Activated CD8-positive, alpha-beta memory T cell treated with anti-CD3 and anti-CD28 coated beads for 1 hour (primary cell): ENCODE results near the gene PSMB2.

Experiments
- DNase-seq, 2 donors: peaks; one replicate each; pipeline ENCODE4 v3.0.0-alpha.2; 2020; ENCODE audit warnings: low read depth in 1 of 2; ENCODE audit errors: extremely low read depth in 1 of 2

Gene PSMB2

DNA sequence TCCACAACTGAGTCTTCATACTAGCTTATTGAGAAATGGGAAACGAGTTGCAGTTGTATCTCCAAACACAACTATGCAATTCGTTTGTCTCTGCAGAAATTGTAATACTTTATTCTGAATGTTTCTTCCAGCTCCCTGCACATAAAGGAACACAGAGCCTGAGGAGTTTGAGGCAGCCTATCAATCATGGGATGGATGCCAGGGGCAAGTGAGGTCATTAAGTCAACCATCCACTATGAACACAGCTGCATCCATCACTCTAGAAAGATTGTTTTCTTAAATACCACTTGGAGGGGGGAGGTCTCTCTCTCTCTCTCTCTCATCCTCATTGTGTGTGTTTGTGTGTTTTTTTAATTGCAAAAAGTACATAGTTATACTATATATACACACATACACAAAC is 2.9 kb upstream of the PSMB2 start:
- no peak for DNase-seq

DNA sequence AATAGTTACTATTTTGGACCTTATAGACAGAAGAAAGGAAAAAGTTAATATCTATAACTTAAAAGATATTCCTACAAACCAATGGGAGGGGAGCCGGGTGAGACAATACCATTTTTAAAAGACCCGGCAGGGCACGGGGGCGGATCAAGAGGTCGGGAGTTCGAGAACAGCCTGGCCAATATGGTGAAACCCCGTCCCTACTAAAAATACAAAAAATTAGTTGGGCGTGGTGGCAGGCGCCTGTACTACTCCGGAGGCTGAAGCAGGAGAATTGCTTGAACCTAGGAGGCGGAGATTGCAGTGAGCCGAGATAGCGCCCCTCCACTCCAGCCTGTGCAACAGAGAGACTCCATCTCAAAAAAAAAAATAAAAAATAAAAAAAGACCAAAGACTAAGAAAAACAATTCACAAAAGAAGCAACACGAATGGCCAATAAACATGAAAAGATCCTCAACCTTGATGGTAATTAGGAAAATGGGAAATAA is 1.2 kb upstream of the PSMB2 start:
- no peak for DNase-seq

DNA sequence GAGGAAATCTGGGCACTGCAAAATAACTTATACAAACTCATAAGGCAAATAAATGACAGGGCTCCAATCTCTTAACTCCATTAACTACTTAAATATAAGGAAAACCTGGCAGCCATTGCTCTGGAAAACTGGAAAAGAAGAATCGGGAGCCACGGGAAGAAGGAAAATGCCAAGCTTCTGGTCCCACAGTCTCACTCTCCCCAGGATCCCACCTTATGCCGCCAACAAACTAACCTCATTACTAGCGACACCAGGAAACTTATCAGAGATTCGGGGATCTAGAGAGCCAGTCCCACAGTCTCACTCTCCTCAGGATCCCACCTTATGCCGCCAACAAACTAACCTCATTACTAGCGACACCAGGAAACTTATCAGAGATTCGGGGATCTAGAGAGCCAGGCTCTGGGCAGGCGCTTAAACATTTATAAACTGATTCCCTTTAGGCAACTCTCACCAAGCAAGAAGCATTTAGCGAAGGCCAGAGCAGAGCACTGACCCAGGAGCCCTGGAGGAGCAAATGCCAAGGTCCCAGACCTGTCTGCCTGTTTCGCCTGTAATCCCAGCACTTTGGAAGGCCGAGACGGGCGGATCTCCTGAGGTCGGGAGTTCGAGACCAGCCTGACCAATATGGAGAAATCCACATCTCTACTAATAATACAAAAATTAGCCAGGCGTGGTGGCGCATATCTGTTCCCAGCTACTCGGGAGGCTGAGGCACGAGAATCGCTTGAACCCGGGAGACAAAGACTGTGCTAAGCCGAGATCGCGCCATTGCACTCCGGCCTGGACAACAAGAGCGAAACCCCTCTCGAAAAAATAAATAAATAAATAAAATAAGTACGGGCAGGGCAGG is 720 bp downstream of the PSMB2 start:
- no peak for DNase-seq

DNA sequence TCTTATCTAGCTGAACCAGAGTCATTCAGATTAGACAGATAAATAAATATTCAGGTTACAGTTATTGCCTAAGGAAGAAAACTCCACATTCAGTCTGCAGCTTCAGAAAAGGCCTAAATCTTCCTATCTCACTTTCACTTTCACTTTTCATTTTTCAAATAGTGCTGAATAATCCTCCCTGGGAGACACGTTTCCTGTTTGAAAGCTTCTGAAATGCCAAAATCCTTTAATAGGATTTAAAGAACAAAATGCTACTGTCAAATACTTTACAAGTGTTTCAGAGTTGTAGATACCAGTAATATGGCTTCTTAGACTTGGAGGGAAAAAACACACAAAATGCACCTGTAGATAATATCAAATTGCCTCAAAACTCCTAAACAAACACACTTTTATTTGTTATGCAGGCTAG is 3.9 kb downstream of the PSMB2 start:
- no peak for DNase-seq

DNA sequence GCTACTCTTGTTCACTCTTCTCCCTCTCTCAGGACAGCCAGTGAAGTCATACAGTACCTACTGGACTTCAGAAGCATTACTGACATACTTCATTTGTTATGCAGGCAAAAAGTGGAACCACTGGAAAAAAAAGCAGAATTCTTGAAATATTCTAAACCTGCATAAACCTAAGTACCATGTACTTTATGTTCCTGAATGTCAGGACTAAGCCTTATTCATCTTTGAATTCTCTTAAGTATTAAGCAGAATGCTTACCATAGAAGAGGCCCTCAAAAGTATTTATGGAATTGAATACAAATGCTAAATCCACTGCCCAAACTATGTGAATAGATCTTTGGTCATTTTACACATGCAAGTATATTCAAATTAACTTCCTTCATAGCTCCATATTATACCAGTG is 7.8 kb downstream of the PSMB2 start:
- DNase-seq: no peak

DNA sequence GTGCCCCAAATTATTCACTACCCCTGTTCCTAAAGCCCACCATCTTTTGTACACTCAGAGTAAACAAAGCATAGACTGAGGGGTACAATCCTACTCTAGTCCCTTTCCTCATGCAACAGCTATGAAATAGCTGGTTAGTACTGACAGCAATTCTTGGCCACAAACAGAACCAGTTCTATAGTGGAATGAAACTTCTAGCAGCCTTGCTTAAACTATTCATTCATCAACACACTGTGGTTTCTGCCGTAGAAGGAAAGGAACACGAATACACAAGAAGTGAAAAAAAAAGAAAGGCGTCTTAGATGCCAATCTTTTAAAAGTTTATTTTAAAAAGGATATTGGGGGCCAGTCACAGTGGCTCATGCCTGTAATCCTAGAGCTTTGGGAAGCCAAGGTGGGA is 9.9 kb downstream of the PSMB2 start:
- DNase-seq: no peak

DNA sequence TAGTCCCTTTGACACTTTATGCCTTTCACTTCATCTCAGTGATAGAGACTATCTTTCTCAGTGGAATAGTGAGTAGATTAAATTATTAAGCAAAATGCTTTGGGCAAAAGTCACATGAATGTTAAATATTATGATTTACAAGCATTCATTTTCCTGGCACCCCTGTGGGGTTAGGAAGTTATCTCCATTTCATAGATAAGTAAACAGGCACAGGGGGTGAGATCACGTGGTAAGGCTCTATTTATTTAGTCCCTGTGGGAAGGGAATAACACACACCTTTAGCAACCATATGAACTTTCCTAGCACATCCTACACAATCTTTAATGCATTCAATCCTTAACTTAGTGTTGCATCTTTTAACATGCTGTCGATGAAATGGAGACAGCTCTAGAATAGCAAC is 12.3 kb downstream of the PSMB2 start:
- no peak for DNase-seq

DNA sequence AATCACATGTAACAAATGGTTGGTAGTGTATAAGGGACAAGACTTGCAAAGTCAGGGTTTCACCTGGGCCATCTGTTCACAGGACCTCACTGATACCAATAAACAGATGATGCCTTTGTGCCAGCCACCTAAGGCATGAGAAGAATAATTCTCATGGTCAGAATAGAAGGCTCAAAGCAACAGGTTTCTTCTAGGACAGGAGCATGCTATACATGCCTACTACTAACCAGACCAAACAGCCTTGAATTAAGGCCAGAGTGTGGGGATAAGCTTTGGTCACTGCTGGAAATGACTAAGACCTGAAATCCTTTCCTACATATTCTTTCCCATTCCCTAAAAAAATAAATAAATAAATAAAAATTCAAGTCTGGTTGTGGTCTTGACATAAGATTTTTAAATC is 17.5 kb downstream of the PSMB2 start:
- no peak for DNase-seq

DNA sequence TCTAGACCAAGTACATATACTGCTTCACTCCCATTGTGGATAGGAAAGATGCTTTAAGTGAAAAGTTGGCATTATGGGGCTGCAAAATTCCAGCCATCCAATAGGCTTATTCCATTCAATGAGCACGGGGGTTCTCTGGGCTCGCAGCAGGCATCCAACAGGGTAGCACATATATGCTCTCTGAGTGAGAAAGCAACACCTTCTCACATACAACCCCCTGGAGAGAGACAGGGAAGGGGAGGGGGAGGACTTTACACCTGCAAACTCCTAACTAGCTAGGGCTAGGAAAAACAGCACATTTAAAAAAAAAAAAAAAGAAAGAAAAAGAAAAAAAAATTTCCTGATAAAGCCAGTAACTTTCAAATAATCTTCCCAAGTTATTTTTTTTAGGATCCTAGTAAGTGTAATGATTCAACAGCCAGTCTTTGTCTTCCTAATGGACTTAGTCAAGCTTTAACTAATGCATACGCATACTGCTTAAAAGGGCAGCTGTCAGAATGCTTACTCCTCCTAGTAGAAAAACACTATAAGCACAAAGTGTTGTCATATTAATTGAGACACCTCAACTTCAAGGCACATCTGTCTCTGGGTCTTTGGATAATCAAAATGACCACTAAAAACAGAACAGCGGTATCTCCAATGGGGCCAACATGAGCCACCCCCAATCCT is 18.7 kb downstream of the PSMB2 start:
- no peak for DNase-seq

DNA sequence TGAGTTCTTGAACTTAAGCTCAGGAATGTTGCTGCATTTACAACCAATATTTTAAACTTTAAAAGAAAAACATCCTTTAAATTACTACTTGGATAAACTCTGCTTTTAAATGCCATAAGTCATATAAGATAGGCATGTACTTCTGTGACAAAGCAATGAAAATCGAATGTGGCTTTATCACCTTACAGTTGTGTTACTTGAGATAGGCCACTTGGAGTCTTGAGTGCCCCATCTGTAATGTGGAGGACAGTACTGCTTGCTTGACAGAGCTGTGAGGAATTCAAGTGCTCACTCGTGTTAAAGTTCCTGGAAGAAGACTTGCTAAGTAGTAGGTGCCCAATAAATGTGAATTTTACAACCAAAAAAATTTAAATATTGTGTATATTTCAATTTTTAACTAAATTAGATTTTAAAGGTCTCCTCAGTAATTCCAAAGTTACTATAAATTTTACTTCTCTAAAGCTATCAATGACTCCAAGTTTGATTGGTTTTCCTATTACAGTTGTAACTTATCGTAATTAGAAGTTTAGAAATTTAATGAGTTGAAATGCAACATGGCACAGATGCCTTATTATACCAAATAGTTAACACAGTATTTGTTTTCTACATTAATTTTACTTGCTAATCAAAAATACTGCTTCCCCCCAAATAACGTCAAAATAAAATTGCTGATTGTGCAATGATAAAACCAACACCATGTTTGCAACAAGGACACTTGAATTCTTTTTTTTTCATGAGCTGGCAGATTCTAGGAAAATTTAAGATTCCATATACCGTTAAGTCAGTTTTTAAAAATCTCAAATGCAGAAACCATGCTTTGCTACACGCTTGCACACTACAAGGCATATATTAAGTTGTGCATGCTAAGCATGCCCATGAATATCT is 21.8 kb downstream of the PSMB2 start:
- no peak for DNase-seq

DNA sequence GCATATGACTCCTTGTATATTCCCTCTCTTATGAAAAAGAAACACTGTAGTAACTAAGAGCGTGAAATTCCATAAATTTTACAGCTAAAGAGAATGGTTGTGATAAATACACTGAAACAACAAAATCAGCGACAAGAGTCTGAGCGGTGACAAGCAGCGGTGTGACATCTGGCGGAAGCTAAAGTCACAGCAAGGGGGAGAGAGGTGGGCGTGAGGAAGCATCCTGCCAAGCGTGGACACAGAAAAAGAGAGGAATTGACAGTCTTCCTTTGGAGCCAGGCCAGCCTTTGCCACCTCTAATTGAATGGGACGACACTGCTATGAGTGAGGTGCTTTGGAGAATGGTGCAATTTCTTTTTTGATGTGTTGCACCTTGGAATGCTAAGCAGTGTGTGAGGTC is 25.9 kb downstream of the PSMB2 start:
- no peak for DNase-seq

DNA sequence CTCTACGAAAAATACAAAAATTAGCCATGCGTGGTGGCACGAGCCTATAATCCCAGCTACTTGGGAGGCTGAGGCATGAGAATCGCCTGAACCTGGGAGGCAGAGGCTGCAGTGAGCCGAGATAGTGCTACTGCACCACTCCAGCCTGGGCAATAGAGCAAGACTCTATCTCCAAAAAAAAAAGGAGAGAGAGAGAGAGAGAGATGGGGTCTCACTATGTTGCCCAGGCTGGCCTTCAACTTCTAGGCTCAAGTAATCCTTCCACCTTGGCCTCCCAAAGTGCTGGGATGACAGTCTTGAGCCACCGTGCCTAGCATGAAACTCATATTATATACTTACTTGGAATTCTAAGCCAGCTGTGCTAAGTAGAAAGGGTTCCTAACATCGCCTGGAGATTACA is 29.7 kb downstream of the PSMB2 start:
- DNase-seq: no peak

DNA sequence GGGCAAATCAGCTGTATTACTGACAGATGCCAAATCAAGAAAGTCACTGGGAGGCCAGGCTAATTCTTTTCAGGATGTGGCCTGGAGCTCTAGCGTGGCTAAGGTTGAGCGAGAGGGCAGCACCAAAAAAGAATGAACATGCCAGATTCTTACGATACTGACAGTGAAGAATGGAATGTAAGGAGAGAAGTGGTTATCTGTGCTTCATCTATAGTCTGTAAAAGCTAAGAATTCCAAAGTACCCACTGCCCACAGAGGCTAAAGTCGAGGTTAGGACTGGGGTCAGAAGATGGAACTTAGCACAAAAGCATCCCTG is 35.5 kb downstream of the PSMB2 start:
- no peak for DNase-seq

DNA sequence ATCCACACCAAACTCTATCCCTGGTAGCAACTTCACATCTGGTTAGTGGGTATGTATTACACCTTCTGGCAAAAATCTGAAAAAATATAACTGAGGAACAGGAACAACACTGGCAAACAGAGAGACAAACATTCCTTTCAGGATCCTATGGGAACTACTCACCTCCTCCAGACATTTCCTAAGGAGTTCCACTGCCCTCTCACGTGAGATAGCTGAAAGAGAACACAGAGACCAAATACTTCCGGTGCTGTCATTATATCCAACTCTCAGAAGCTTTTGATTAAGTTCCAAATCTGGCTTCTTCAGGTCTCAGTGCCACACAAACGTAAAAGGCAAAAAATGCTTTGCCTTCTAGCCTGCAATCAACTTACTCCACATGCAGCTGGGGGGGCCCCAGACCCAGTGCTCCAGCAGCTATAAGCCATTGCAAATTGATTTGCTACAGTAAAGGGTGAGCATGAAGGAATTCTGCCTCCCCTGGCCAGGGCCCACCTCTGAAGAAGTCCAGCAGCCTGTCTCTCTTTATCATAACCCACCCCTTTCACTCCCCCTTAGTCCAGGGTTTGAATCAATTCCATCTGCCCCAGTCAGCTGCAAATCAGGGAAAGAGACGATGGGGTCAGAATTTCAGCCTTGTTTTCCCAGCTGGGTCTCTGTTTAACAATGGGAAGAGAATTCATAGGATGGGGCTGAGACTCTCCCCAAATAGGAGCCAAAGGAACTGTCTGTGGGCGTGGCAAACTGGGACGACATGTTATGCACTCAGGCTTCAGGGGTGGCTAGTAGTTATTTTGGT is 36.1 kb downstream of the PSMB2 start:
- no peak for DNase-seq

DNA sequence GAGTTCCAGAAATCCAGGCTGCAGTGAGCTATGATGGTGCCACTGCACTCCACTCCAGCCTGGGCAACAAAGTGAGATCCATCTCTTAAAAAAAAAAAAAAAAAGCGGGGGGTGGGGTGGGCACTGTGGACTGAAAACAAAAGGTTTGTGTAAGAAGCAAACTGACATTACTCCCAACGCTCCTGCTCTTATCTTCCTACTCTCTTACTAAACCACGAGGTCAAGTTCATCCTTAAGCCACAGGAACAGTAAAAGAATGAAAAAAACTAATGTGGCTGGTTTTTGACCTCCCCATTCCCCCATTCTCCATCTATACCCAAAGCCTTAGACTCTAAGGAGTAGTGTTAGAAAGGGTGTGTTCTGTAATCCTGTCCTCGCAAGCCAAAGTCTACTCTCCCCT is 37.4 kb downstream of the PSMB2 start:
- no peak for DNase-seq

DNA sequence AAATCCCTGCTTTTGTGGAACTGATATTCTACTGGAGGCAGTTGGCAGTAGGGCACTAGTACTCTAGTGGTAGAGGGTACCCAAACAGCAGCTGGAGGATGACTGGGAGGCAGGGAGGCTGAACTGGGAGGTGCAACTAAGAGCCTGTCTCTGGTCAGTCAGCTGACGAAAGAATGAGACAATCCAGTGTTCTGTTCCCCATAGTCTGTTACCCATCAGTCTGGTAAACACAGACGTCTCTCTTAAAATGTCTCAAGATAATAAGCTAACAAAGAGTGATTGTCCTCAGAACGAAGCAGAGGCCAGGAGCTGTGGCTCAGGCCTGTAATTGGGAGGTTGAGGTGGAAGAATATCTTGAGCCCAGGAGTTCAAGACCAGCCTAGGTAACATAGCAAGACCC is 37.9 kb downstream of the PSMB2 start:
- DNase-seq: no peak

DNA sequence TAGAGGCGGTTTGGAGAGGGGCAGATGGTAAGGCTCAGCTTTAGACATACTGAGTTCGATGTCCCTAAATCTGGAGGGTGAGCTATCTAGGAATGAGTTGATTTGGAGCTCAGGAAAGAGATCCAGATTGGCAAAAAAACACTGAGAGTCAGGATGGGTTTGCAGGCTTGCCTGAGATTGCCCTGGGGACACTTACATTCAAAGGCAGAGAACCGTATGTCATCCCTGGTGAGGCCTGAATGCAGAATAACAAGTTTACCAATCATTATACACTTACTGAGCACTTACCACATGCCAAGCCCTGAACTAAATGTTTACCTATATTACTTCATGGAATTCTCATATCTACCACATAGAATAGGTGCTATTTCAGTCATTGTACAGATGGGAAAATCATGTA is 40.7 kb downstream of the PSMB2 start:
- no peak for DNase-seq

DNA sequence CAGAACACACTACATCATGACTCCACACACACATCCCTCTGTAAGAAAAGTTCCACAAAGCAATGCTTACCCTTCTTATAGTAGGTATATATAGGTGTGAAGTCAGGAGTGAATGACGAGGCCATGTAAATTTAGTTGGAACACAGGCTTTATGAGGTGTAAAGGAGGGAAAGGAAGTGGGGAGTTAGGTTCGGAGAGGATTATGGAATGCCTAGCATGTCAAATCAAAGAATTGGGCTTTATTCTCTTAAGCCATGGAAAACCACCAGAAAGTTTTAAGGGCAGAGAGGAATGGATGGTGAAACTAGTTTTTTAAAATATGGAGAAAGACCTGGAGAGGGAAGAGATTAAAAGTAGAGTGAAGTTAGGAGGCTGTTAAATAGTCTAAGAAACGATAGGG is 41.9 kb downstream of the PSMB2 start:
- no peak for DNase-seq

DNA sequence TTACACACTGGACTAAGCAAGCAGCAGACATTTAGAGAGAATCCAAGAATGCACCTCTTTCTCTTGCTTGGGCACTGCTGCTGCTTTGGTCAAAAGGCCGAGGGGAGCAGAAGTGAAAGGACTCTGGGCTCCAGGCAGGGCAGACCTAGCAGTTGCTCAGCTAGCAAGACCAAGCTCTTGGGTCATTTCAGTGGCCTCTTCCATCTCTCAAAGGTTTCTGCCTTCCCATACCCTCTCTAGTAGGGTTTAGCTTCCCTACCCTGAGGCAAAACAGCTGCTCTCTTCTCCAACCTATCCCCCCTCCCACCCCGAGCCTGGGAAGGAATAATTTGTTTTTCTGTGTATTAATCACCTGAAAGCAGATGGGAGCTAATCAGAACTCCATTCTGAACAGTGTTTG is 42.4 kb downstream of the PSMB2 start:
- DNase-seq: no peak

DNA sequence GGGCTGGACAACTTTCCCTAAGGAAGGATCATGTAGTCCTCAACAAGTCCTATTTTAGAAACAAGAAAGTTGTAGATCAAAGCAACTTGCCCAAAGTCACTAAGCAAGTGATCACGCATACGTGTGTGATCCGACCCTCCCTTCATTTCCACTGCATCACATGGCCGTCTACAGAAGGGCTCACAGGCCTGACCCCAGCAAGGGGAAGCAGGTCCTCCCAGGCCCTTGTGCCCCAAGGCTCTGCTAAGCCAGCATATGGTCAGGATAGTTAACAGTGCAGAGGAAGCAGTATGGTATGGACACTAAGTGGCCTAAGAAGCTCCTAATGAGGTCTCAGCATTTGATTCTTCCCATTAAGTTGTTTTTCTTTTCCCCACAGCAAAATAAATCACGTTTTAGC is 43.5 kb downstream of the PSMB2 start:
- no peak for DNase-seq

DNA sequence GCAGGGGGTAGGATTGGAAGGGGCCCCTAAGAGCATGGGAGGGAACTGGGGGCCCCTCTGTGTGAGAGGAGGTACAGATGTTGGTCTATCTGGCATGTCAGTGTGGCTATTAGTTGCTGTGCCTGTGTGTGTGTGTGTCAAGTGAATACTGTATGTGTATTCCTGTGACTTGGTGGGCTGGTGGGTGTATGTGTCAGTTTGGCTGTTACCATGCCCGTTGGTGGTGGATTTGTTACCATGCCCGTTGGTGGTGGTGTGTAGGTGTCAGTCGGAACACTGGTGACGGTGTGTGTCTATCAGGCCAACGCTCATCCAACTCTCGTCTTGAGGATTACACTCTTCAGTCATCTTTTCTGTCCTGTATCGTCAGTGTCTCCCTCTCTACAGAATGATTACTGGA is 45.6 kb downstream of the PSMB2 start:
- no peak for DNase-seq
